Activated B cell treated with CpG ODN at 0.5 μM for 24 hours (primary cell): ENCODE results near the gene MRGPRX3. TPM values are rescaled to one million over a fixed set of nuclear protein-coding genes. Genes with fewer than 3 reads are reported as not detected.

Source experiments
- ATAC-seq: fragments of 200-7000 bp; cut with Tn5 transposase; one replicate; pipeline ENCODE4 v1.10.0; 2021; ENCODE audit warnings: low read depth, mild to moderate bottlenecking, moderate library complexity
- CTCF ChIA-PET: fragments of 350-600 bp; sonication (Branson Sonifier 250); formaldehyde crosslinking; loops from one replicate; lab custom pipeline; 2021; ENCODE audit warnings: antibody characterized with exemption; lab: Charles Lee
- POLR2A ChIA-PET: fragments of 350-600 bp; sonication (Branson Sonifier 250); formaldehyde crosslinking; loops from one replicate; lab custom pipeline; 2021; ENCODE audit warnings: antibody characterized with exemption; lab: Charles Lee
- DNase-seq: peaks from one replicate; pipeline ENCODE4 v3.0.0; 2022
- H3K27ac Mint-ChIP-seq: one replicate; pipeline ENCODE4 v1.8.0; 2020; ENCODE audit warnings: mixed read lengths
- H3K27me3 Mint-ChIP-seq: one replicate; pipeline ENCODE4 v1.8.0; 2021; ENCODE audit warnings: mixed read lengths
- H3K36me3 Mint-ChIP-seq: one replicate; pipeline ENCODE4 v1.8.0; 2021; ENCODE audit warnings: low read depth, mixed read lengths
- H3K4me1 Mint-ChIP-seq: one replicate; pipeline ENCODE4 v1.8.0; 2021; ENCODE audit warnings: mixed read lengths
- H3K4me3 Mint-ChIP-seq: one replicate; pipeline ENCODE4 v1.8.0; 2020; ENCODE audit warnings: mild to moderate bottlenecking, mixed read lengths
- H3K9me3 Mint-ChIP-seq: one replicate; pipeline ENCODE4 v1.8.0; 2020; ENCODE audit warnings: mixed read lengths
- CTCF ChIP-seq: fragments of 200-600 bp; IDR thresholded peaks from one replicate; pipeline ENCODE4 v1.8.0; 2022; ENCODE audit warnings: antibody characterized with exemption, mild to moderate bottlenecking
- intact Hi-C: fragments of 100-400 bp; cut with micrococcal nuclease; formaldehyde crosslinking; loops from one replicate; pipeline ENCODE4 v1.15.1; 2024
- total RNA-seq: library from RNA; stranded (reverse); gene quantifications from 2 replicates; pipeline ENCODE4 v1.2.3, GENCODE V29; 2022

Gene MRGPRX3
- total RNA-seq, 1 donor from 2014 or later = not detected

GRCh38 chr11:18100926-18101656, 31.3 kb upstream of the MRGPRX3 start:
- DNase-seq (no peak), ATAC-seq (peak; percentile 33)
- ChIA-PET POLR2A (no interaction called here), CTCF (interaction anchor here (1.9 kb wide), 1 partner anchor 14 kb away, joined by 8 read pairs; no protein-coding TSS in a partner anchor)
- H3K4me1 Mint-ChIP-seq = peaks cover 35% of the 10 kb centered on the region
- no peaks in the 10 kb centered on the region for H3K9me3 Mint-ChIP-seq
- peak overlapping the region; percentile 39 for H3K4me3 Mint-ChIP-seq
- intact Hi-C loops = loop anchor here (10.0 kb wide), 2 partner anchors 1026 to 1366 kb away; partner anchors contain the start of genes C11orf58 and RPS13
- peaks cover 68% of the 10 kb centered on the region for H3K36me3 Mint-ChIP-seq
- TF ChIP-seq CTCF = no peak
- H3K27me3 Mint-ChIP-seq = no peaks in the 10 kb centered on the region
- peak overlapping the region; percentile 80 for H3K27ac Mint-ChIP-seq

GRCh38 chr11:18105086-18105801, 27.1 kb upstream of the MRGPRX3 start:
- ChIA-PET POLR2A (interaction anchor here (0.7 to 1.4 kb wide), 8 partner anchors 10 to 649 kb away, joined by 3 to 14 read pairs (median 6); partner anchors contain the start of genes LDHA, SERGEF and TSG101), CTCF (interaction anchor here (0.6 to 2.3 kb wide), 8 partner anchors 9 to 1845 kb away, joined by 3 to 20 read pairs (median 4); no protein-coding TSS in a partner anchor)
- no peaks in the 10 kb centered on the region for H3K9me3 Mint-ChIP-seq
- H3K27me3 Mint-ChIP-seq = peaks cover 8% of the 10 kb centered on the region
- DNase-seq = no peak
- ATAC-seq = no peak
- peak overlapping the region; percentile 91 for H3K4me3 Mint-ChIP-seq
- peaks cover 39% of the 10 kb centered on the region for H3K36me3 Mint-ChIP-seq
- no peak for TF ChIP-seq CTCF
- peaks cover 32% of the 10 kb centered on the region for H3K4me1 Mint-ChIP-seq
- intact Hi-C loops = loop anchor here (5.0 to 10.0 kb wide), 3 partner anchors 373 to 1370 kb away; partner anchors contain the start of genes C11orf58, KCNC1 and RPS13
- H3K27ac Mint-ChIP-seq = peak overlapping the region; percentile 76

DNA sequence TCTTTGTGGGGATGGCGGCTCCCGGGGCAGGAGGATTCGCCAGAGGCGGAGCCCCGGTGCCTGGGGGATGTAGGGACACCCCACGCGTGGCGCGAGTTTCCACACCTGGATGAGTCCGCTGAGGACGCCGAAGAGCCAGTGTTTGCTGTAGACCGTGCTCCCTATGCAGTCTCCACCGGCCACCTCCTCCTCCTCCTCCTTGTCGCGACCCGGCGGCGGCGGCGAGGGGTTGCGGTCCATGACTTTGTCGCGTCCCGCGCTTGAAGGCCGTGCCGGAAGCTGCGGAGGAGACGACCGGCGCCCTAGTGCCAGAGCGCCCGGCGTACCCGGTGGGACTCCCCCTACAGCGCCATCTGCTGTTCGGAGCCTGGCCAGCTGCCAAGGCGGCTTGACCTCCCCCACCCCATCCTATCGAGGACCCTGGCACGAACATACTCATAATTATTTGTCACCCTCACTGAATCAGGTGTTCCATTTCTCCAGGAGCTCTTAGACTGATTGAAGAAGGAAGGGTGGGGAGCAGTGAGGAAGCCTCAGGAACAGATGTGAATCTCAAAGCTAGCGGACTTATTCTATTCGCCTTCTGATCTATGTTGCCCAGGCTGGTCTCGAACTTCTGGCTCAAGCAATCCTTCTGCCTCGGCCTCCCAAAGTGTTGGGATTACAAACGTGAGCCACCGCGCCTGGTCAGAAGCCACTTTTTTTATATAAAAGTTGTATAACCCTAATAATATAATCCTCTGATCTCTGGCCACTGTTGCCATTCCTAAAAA, 26.4 kb upstream of the MRGPRX3 start, which contains the start of gene SAAL1:
TSS of gene SAAL1 (minus strand) at position 281 of the 773 bp plus-strand sequence. CDS start at position 240, 41 bp downstream.
- Mint-ChIP-seq H3K27me3 (peaks cover 14% of the 10 kb centered on the region), H3K9me3 (no peaks in the 10 kb centered on the region), H3K27ac (peak within 1 kb of the TSS; percentile 76), H3K4me1 (peaks cover 28% of the 10 kb centered on the region), H3K4me3 (peak within 1 kb of the TSS; percentile 91), H3K36me3 (peaks cover 32% of the 10 kb centered on the region)
- ChIA-PET POLR2A (interaction anchor here (0.6 to 1.4 kb wide), 9 partner anchors 9 to 616 kb away, joined by 3 to 14 read pairs (median 6); partner anchors contain the start of genes GTF2H1, LDHA, SERGEF and TSG101), CTCF (interaction anchor here (0.6 to 2.3 kb wide), 12 partner anchors 9 to 806 kb away, joined by 3 to 20 read pairs (median 4); no protein-coding TSS in a partner anchor)
- intact Hi-C loops = loop anchor here (1.0 to 10.0 kb wide), 9 partner anchors 93 to 1371 kb away; partner anchors contain the start of genes C11orf58, GTF2H1, HPS5 and KCNC1
- ATAC-seq = peak; percentile 97
- peak; percentile 91 for DNase-seq
- TF ChIP-seq CTCF = no peak

GRCh38 chr11:18106688-18107087, 25.7 kb upstream of the MRGPRX3 start:
- intact Hi-C loops = loop anchor here (1.0 to 10.0 kb wide), 9 partner anchors 93 to 1372 kb away; partner anchors contain the start of genes C11orf58, GTF2H1, HPS5 and KCNC1
- H3K9me3 Mint-ChIP-seq = no peaks in the 10 kb centered on the region
- peak overlapping the region; percentile 6 for H3K4me3 Mint-ChIP-seq
- no peak for ATAC-seq
- no peak overlapping the region for H3K27ac Mint-ChIP-seq
- ChIA-PET POLR2A (interaction anchor here (0.6 to 1.4 kb wide), 6 partner anchors 9 to 527 kb away, joined by 3 to 14 read pairs (median 7); partner anchors contain the start of genes GTF2H1, LDHA, SERGEF and TSG101), CTCF (interaction anchor here (0.8 to 2.3 kb wide), 10 partner anchors 9 to 615 kb away, joined by 3 to 20 read pairs (median 6); no protein-coding TSS in a partner anchor)
- DNase-seq = no peak
- peaks cover 16% of the 10 kb centered on the region for H3K27me3 Mint-ChIP-seq
- H3K36me3 Mint-ChIP-seq = peaks cover 26% of the 10 kb centered on the region
- H3K4me1 Mint-ChIP-seq = peaks cover 21% of the 10 kb centered on the region
- no peak for TF ChIP-seq CTCF
